MCF 10A (cell line): ENCODE data around the gene NRXN3. TPM values are rescaled to one million over a fixed set of nuclear protein-coding genes. Genes with fewer than 3 reads are reported as not detected.
A peak's percentile ranks its signal among the peaks of the same experiment; 100 is the strongest.

Experiments used
- BruUV-seq: library from RNA; stranded (reverse); fragments of 400-500 nt; replicated peaks from 2 replicates; lab custom pipeline; 2021; lab: Mats Ljungman, UMichigan
- CTCF ChIA-PET: fragments of 300-600 bp; sonication (Branson Sonifier 250); formaldehyde crosslinking; extraction: SDS; loops from one replicate; lab custom pipeline; 2021; ENCODE audit warnings: antibody characterized with exemption, inconsistent platforms; lab: Yijun Ruan, JAX
- POLR2A ChIA-PET: fragments of 300-600, 350-650 bp; sonication (Branson Sonifier 250); formaldehyde crosslinking; extraction: SDS; loops from one replicate; lab custom pipeline; 2020; ENCODE audit warnings: antibody characterized with exemption, inconsistent platforms; lab: Yijun Ruan, JAX
- DNase-seq: peaks from one replicate; pipeline ENCODE4 v3.0.0-alpha.2; 2018; ENCODE audit not compliant: unreplicated experiment
- H3K27ac Mint-ChIP-seq: one replicate; pipeline ENCODE4 v1.8.0; 2022; ENCODE audit warnings: mild to moderate bottlenecking, low read depth, mixed read lengths; ENCODE audit not compliant: unreplicated experiment
- H3K27me3 Mint-ChIP-seq: one replicate; pipeline ENCODE4 v1.8.0; 2022; ENCODE audit warnings: mixed read lengths; ENCODE audit not compliant: insufficient read depth, unreplicated experiment
- H3K36me3 Mint-ChIP-seq: one replicate; pipeline ENCODE4 v1.8.0; 2022; ENCODE audit warnings: mild to moderate bottlenecking, moderate library complexity, mixed read lengths; ENCODE audit not compliant: insufficient read depth, unreplicated experiment
- H3K4me1 Mint-ChIP-seq: one replicate; pipeline ENCODE4 v1.8.0; 2022; ENCODE audit warnings: mixed read lengths; ENCODE audit not compliant: insufficient read depth, unreplicated experiment
- H3K4me3 Mint-ChIP-seq: one replicate; pipeline ENCODE4 v1.8.0; 2022; ENCODE audit warnings: mild to moderate bottlenecking, moderate library complexity, mixed read lengths; ENCODE audit not compliant: unreplicated experiment
- H3K9me3 Mint-ChIP-seq: one replicate; pipeline ENCODE4 v1.8.0; 2022; ENCODE audit warnings: mixed read lengths; ENCODE audit not compliant: unreplicated experiment
- intact Hi-C: fragments of 100-400 bp; cut with micrococcal nuclease; formaldehyde crosslinking; loops from 2 replicates; pipeline ENCODE4 v1.14.1; 2022
- total RNA-seq: library from RNA; stranded (reverse); gene quantifications from 2 replicates; pipeline ENCODE4 v1.2.3, GENCODE V29; 2022
- TF ChIP-seq, protein P1 (sequence below): fragments of 200-600 bp; IDR thresholded peaks from one replicate; pipeline ENCODE4 v1.8.0; 2022; ENCODE audit warnings: antibody characterized with exemption, mild to moderate bottlenecking; ENCODE audit not compliant: unreplicated experiment

The NRXN3 gene
- total RNA-seq, 1 experiment from 2014 or later = not detected

DNA sequence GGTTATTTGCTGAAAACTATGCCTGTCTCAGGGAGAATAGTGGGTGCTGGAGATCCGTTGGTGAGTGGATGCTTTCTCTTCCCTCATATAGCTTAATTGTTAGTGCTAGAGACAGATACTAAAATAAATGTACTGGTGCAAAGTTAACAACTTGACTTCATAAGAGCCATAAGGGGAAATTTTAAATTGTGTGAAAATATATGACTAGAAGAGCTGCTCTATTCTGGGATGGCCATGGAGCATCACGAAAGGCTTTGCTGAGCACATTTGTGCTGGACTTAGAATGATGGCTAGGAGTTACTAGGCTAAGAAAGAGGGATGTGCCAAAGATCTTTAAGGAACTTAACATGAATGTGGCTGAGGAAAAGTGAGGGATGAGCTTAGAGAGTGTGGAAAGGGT is 668.8 kb downstream of the NRXN3 start:
- ChIA-PET POLR2A (no interaction called here), CTCF (interaction anchor here (0.5 to 2.0 kb wide), 16 partner anchors 8 to 977 kb away, joined by 3 to 21 read pairs (median 4); no protein-coding TSS in a partner anchor)
- H3K4me1 Mint-ChIP-seq = no peaks in the 10 kb centered on the region
- no peaks in the 10 kb centered on the region for H3K36me3 Mint-ChIP-seq
- no peak overlapping the region for H3K4me3 Mint-ChIP-seq
- TF ChIP-seq, protein P1, sequence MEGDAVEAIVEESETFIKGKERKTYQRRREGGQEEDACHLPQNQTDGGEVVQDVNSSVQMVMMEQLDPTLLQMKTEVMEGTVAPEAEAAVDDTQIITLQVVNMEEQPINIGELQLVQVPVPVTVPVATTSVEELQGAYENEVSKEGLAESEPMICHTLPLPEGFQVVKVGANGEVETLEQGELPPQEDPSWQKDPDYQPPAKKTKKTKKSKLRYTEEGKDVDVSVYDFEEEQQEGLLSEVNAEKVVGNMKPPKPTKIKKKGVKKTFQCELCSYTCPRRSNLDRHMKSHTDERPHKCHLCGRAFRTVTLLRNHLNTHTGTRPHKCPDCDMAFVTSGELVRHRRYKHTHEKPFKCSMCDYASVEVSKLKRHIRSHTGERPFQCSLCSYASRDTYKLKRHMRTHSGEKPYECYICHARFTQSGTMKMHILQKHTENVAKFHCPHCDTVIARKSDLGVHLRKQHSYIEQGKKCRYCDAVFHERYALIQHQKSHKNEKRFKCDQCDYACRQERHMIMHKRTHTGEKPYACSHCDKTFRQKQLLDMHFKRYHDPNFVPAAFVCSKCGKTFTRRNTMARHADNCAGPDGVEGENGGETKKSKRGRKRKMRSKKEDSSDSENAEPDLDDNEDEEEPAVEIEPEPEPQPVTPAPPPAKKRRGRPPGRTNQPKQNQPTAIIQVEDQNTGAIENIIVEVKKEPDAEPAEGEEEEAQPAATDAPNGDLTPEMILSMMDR = no peak
- BruUV-seq = no TSS peak
- intact Hi-C loops = loop anchor here (5.0 to 10.0 kb wide), 2 partner anchors 677 to 814 kb away; no protein-coding TSS in a partner anchor
- H3K9me3 Mint-ChIP-seq = no peaks in the 10 kb centered on the region
- H3K27me3 Mint-ChIP-seq = peaks cover 73% of the 10 kb centered on the region
- no peak overlapping the region for H3K27ac Mint-ChIP-seq
- no peak for DNase-seq

DNA sequence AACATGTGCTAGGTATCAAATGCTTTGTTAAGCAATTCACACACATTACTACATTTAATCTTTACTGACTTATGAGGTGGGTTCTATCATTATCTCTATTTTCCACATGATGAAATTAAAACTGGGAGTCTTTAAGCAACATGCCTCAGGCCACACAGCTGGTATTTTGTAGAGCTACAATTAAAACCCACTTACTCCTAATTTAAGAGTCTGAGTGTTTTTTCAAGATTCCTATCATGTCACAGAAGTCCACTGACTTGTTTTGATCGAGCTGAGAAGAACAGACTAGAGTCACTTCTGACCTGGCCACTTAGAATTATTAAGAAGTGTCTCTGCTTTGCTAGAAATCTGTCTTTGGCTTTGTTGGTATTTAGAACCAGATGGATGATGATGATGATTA is 670.7 kb downstream of the NRXN3 start:
- TF ChIP-seq, protein P1 = no peak
- CTCF ChIA-PET = interaction anchor here (0.6 to 1.4 kb wide), 3 partner anchors 9 to 242 kb away, joined by 3 to 5 read pairs (median 4); no protein-coding TSS in a partner anchor
- no TSS peak for BruUV-seq
- intact Hi-C loops = no loop called here
- POLR2A ChIA-PET = no interaction called here
- no peaks in the 10 kb centered on the region for H3K9me3 Mint-ChIP-seq
- no peak for DNase-seq
- H3K4me3 Mint-ChIP-seq = no peak overlapping the region
- H3K36me3 Mint-ChIP-seq = no peaks in the 10 kb centered on the region
- no peaks in the 10 kb centered on the region for H3K4me1 Mint-ChIP-seq
- peaks cover 75% of the 10 kb centered on the region for H3K27me3 Mint-ChIP-seq
- no peak overlapping the region for H3K27ac Mint-ChIP-seq

DNA sequence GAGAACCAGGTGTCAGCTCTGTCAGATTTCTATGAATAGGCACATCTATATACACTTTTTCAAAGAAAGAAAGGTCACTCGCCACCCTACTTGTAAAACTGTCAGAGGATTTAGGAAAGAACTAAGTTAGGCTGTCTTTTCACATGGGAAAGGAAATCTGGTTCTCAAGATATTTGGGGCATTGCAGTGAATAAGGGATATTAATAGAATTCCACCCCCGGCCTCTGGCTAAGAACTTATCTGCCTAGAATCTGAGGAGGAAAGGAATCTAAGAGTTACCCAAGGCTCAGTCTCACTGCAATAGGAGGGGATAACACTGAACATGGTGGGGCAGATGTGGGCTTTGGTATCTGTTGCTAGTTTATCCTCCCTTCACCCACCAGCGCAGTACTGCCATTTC is 677.6 kb downstream of the NRXN3 start:
- no TSS peak for BruUV-seq
- Mint-ChIP-seq H3K36me3 (no peaks in the 10 kb centered on the region), H3K4me3 (no peak overlapping the region), H3K27ac (no peak overlapping the region), H3K9me3 (no peaks in the 10 kb centered on the region), H3K4me1 (no peaks in the 10 kb centered on the region), H3K27me3 (peaks cover 51% of the 10 kb centered on the region)
- intact Hi-C loops = no loop called here
- DNase-seq = no peak
- TF ChIP-seq, protein P1 = no peak
- CTCF ChIA-PET = interaction anchor here (0.5 to 3.8 kb wide), 20 partner anchors 9 to 1622 kb away, joined by 3 to 21 read pairs (median 4); no protein-coding TSS in a partner anchor
- POLR2A ChIA-PET = no interaction called here

DNA sequence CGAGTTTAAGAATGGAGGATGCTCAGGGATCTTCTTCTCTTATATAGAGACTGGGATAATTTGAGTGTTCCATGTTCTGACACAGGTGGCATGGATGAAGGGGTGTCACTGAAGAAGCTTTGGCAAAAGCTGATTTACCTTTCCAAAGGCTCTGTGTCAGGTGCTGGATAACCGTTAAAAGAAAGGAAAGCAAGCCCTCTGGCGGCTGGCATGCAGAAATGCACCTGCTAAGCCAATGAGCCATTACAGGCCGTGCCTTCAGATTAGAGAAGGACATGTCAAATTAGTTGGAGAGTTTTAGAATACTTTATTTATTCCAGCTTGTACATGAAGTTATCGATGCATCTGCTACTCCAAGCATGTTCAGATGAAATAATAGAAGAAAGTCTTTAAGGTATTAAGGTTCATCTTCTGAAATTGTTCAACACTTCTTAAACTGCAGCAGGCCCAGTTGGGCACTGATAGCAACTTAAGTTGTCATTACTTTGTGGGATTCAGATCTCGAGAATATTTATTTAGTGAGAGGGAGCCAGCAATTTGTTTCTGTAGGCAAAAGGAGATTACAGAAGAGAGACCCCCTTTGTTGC is 678.2 kb downstream of the NRXN3 start:
- CTCF ChIA-PET = interaction anchor here (0.5 to 3.8 kb wide), 27 partner anchors 9 to 1623 kb away, joined by 3 to 21 read pairs (median 4); no protein-coding TSS in a partner anchor
- Mint-ChIP-seq H3K4me3 (no peak overlapping the region), H3K27ac (no peak overlapping the region), H3K27me3 (peaks cover 49% of the 10 kb centered on the region), H3K36me3 (no peaks in the 10 kb centered on the region), H3K4me1 (no peaks in the 10 kb centered on the region), H3K9me3 (no peaks in the 10 kb centered on the region)
- intact Hi-C loops = no loop called here
- TF ChIP-seq, protein P1 = peak; percentile 98
- peak; percentile 71 for DNase-seq
- BruUV-seq = no TSS peak
- POLR2A ChIA-PET = no interaction called here
